ENCODE results near the gene NAA16.
"Not testable (repeated sequence)": the region's sequence is repeated elsewhere in the genome, so short reads cannot be mapped to it uniquely, and the experiment has no call there.

GRCh38 chr13:41421983-41422382 is 110.9 kb downstream of the NAA16 start:
- not testable (repeated sequence) for TF ChIP-seq POLR2A, CTCF (IDR thresholded peaks at IDR 0.05)

All from body of pancreas (tissue), 4 donors.